DND-41 (cell line): ENCODE results near the gene OXNAD1.

ENCODE experiments used
- EZH2 ChIP-seq: IDR thresholded peaks from 3 replicates; pipeline ENCODE4 v1.6.1; 2012; ENCODE audit warnings: borderline replicate concordance, low read depth, mild to moderate bottlenecking, moderate library complexity, low read length, inconsistent platforms; ENCODE audit not compliant: severe bottlenecking
- TF ChIP-seq, protein P1 (sequence below): IDR thresholded peaks from 2 replicates; pipeline ENCODE4 v1.5.1; 2012; ENCODE audit warnings: borderline replicate concordance, low read length, moderate library complexity, mild to moderate bottlenecking; ENCODE audit not compliant: poor library complexity, severe bottlenecking; ENCODE audit errors: extremely low read depth

DNA sequence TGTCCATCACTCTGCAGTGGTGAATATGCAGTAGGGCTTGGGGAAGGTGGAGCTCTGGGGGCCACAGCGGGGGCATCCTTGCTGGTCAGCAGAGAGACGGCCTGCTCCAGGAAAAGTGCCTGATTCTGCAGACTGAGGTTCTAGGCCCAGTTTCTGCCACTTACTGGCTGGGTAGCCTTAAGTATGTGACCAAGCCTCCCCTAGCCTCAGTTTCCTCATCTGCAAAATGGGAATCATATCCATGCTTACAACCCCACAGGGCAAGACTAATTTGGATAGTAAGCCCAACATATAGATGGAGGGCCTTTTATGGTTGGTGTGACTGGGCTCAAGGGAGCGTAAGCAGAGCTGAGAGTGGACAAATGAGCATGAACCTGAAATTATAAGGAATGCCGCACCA, 60.8 kb downstream of the OXNAD1 start:
- TF ChIP-seq EZH2, result no peak
- TF ChIP-seq, protein P1, sequence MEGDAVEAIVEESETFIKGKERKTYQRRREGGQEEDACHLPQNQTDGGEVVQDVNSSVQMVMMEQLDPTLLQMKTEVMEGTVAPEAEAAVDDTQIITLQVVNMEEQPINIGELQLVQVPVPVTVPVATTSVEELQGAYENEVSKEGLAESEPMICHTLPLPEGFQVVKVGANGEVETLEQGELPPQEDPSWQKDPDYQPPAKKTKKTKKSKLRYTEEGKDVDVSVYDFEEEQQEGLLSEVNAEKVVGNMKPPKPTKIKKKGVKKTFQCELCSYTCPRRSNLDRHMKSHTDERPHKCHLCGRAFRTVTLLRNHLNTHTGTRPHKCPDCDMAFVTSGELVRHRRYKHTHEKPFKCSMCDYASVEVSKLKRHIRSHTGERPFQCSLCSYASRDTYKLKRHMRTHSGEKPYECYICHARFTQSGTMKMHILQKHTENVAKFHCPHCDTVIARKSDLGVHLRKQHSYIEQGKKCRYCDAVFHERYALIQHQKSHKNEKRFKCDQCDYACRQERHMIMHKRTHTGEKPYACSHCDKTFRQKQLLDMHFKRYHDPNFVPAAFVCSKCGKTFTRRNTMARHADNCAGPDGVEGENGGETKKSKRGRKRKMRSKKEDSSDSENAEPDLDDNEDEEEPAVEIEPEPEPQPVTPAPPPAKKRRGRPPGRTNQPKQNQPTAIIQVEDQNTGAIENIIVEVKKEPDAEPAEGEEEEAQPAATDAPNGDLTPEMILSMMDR, result no peak
